T-helper 1 cell (primary cell): ENCODE measurements around the gene WFS1.

Source experiments
- DNase-seq, 5 donors: peaks; one replicate each; pipeline ENCODE4 v3.0.0-alpha.2; 2012 to 2020
- total RNA-seq, 4 donors: gene quantifications; one replicate each; lab custom pipeline; 2026; lab: John Stamatoyannopoulos, UW

WFS1 gene
- 2.9 to 4.1 (median 3.3) reads per million in 4 donors for total RNA-seq

DNA sequence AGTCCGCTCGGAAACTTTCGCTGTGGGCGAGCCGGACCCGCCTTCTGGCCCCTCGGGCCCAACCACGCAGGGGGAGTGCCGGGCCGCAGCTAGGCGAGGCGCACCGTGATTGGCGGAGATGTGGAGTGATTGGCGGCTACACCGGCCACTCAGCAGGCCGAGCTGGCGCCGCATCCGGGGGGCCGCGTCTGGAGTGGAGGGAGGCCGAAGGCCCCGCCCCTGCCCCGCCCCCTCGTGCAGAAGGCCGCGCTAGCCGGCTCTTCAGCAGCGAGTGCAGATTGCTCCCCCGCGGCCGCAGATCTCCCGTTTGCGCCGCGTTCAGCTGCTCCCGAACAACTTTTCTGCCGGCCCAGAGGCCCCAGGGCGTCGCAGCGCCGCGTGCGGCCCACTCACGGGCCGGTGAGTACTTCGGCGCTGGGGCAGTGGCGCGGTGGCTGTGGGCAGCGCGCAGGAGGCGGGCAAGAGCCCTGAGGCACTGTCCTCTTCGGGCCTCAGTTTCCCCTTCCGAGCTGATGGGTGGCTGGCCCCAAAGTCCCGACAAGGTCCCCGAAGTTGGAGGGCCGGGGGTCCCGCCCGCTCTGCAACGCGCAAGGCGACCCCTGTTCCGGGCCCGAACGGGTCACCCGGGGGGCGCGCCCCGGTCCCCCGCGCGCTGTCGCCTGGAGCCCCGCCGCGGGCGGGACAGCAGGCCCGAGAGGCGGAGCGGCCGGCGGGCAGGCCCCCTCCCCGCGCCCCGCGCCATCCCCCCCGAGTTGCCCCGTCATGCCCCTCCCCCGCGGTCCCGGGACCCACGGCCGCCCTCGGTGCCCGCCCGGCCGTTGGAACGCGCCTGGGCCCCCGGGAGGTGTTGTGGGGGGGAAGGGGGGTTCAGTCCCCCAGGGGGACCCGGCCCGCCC lies at the start of gene WFS1:
WFS1 (plus strand) TSS at position 235 of the 896 bp plus-strand sequence. CDS start 7,606 bp downstream, outside the sequence.
- DNase-seq = peak; percentile 91 to 98 (median 92)

GRCh38 chr4:6221301-6221850 lies 48.3 kb upstream of the WFS1 start:
- DNase-seq = no peak

- no peak for DNase-seq
These were observed 47.5 kb upstream of the WFS1 start for GRCh38 chr4:6221851-6222760.

DNA sequence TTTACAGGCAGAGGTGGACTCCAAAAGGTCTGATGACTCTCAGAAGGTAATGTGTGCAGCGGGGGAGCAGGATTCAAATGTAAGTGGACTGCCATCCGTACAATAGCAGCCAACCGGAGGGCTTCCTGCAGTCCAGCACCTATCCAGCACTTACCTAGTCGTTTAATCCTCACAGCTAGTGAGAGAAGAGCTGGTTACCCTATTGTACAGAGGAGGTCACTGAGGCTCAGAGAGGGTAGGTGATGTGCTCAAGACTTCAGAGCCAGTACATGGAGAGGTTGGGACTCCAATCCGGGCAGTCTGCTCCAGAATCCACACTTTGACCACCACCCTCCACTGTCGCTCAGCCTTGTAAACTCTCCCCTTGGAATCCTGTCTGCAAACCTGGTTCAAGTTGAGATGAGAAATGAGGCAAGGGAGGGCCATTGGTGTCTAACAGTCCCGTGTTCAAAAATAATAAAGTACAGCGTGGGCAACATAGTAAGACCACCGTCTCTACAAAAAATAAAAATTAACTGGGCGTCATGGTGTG lies 46.8 kb upstream of the WFS1 start:
- DNase-seq = no peak

DNA sequence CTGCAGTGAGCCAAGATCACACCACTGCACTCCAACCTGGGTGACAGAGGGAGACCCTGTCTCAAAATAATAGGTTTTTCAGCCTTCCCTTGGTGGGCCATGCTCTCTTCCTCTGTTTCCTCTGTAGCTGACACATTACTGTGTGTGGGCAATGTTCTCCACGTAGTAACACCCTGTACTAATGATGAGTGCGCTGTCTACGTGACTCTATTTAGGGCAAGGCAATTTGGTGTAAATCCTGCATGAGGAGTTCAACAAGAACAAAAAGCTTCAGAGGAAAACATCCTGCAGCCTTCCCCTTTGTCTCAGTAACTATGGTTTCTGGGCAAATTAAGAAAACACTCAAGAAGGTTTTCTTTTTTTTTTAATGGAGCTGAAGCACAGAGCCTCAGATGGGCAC lies 44.9 kb upstream of the WFS1 start:
- DNase-seq = no peak

DNA sequence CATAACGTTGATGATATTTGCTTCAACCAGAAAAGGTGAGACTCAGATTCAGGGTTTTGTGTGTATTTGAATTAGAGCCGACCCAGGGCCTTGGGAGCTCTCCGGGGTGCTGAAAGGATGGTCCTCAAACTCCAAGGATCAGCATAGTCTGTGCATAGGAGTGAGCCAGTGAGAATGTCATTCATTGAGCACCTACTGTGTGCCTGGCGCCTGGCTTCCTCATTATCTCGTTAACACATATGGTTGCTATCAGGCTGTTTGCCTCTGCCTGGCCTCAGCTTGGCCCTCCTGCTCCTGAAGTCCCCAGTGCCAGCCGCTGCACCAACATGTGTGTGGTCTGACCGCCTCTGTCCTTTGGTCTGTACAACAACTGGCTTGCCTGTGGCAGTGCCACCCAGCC lies 44.2 kb upstream of the WFS1 start:
- DNase-seq = no peak

- DNase-seq = no peak
These were observed 43.1 kb upstream of the WFS1 start for GRCh38 chr4:6226506-6226905.

DNA sequence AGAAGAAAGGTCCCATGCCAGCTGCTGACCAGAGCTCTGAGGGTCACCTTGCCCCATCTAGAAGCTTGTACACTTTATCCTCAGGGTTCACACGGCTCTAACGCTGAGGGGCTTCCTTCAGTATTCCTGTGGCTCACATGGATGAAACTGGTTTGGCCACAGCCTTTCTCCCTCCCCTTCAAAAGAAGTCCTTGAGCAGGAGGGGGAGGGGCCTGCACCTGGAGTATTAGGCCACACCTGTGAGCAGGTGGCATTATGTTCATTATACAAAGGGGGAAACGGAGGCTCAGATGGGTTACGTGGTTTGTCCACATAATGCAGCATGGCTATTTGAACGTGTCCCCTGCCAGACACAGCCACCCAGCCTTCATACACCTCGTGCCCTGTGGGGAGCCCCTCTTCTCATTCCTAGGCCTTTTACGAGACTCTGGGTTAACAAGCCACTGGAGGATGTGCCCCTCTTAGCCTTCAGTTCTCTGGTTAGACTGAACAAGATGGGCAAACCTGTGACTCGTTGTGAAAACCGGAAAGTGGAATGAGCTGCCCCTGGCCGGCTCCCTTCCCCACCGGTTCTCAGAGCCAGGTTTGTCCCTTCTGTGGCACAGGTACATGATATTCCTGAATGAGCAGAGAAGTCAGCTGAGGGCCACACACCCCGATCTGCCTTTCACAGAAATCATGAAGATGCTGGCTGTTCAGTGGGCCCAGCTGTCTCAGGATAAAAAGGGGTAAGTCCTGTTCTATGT lies 42.1 kb upstream of the WFS1 start:
- DNase-seq = no peak

GRCh38 chr4:6228158-6229067 lies 41.2 kb upstream of the WFS1 start:
- DNase-seq = no peak

- no peak for DNase-seq
These were observed 40.6 kb upstream of the WFS1 start for GRCh38 chr4:6229095-6229494.

GRCh38 chr4:6229671-6230501 lies 39.8 kb upstream of the WFS1 start:
- DNase-seq = no peak

DNA sequence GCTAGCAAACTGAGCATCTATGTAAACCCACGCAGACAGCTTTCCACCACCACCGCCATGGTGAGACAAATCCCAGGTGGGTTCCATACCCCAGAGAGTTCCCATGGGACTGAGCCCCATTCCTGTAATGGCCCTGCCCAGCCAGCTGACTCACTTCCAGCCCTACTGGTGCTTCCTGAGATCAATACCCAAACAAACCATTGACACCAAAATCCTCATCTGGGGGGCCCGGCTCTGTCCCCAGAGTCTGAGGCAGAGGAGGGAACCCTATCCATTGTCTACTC lies 39.2 kb upstream of the WFS1 start:
- no peak for DNase-seq

GRCh38 chr4:6230827-6231662 lies 38.6 kb upstream of the WFS1 start:
- no peak for DNase-seq

DNA sequence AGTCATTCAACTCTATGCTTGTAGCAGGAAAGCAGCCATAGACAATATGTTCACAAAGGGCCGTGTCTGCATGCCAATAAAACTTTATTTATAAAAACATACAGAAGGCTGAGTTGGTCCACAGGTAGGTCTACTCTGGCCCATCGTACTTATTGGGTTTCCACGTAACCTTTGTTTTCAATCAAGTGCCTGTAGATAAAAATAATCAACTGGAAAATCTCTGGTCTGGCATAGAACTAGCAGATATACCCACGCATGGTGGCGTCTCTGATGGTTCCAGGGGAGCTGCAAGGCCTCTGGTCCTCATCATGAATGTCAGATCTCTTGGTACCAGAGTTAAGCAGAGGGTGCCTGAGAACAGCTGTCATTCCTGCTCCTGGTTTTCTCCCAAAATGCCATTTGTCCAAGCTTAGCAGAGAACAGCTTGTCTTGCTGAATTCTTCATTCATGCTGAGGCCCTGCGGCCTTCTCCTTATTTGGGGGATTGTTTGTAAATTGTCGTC lies 37.9 kb upstream of the WFS1 start:
- no peak for DNase-seq

GRCh38 chr4:6232836-6233785 lies 36.5 kb upstream of the WFS1 start:
- no peak for DNase-seq

GRCh38 chr4:6233929-6234328 lies 35.7 kb upstream of the WFS1 start:
- DNase-seq = no peak

GRCh38 chr4:6235012-6235411 lies 34.6 kb upstream of the WFS1 start:
- DNase-seq = no peak
